Smooth muscle cell (in vitro differentiated cells): ENCODE data around the gene SRSF9. TPM values are rescaled to one million over a fixed set of nuclear protein-coding genes. Genes with fewer than 3 reads are reported as not detected.

Experiments
- DNase-seq: peaks from one replicate; lab custom pipeline; 2025; ENCODE audit not compliant: unreplicated experiment; lab: John Stamatoyannopoulos, UW
- H2AFZ ChIP-seq: fragments of 200-600 bp; sonication (generic); 2 replicates; pipeline ENCODE4 v1.6.0; 2016; ENCODE audit warnings: antibody characterized with exemption, low read depth, mild to moderate bottlenecking
- H3F3A ChIP-seq: fragments of 200-600 bp; sonication (generic); 2 replicates; pipeline ENCODE4 v1.6.0; 2017; ENCODE audit warnings: antibody characterized with exemption, low read depth
- H3K27ac ChIP-seq: fragments of 200-600 bp; sonication (generic); 2 replicates; pipeline ENCODE4 v1.5.1; 2016; ENCODE audit warnings: low read depth, mild to moderate bottlenecking
- H3K27me3 ChIP-seq: fragments of 200-600 bp; sonication (generic); 2 replicates; pipeline ENCODE4 v1.6.1; 2016; ENCODE audit warnings: low read depth, mild to moderate bottlenecking
- H3K36me3 ChIP-seq: fragments of 200-600 bp; sonication (generic); 2 replicates; pipeline ENCODE4 v1.5.1; 2016; ENCODE audit warnings: low read depth
- H3K4me1 ChIP-seq: fragments of 200-600 bp; sonication (generic); 2 replicates; pipeline ENCODE4 v1.5.1; 2016; ENCODE audit warnings: low read depth
- H3K4me2 ChIP-seq: fragments of 200-600 bp; sonication (generic); 2 replicates; pipeline ENCODE4 v1.6.0; 2016; ENCODE audit warnings: mild to moderate bottlenecking
- H3K4me3 ChIP-seq: fragments of 200-600 bp; sonication (generic); 2 replicates; pipeline ENCODE4 v1.5.1; 2016; ENCODE audit warnings: mild to moderate bottlenecking
- H3K79me2 ChIP-seq: fragments of 200-600 bp; sonication (generic); 2 replicates; pipeline ENCODE4 v1.6.0; 2016; ENCODE audit warnings: low read depth, mild to moderate bottlenecking
- H3K9ac ChIP-seq: fragments of 200-600 bp; sonication (generic); 2 replicates; pipeline ENCODE4 v1.6.0; 2016; ENCODE audit warnings: low read depth
- H3K9me3 ChIP-seq: fragments of 200-600 bp; sonication (generic); replicated peaks from 2 replicates; pipeline ENCODE4 v1.5.1; 2016; ENCODE audit warnings: low read depth
- H4K20me1 ChIP-seq: fragments of 200-600 bp; sonication (generic); 2 replicates; pipeline ENCODE4 v1.6.0; 2016; ENCODE audit warnings: low read depth
- CTCF ChIP-seq: fragments of 200-600 bp; sonication (generic); IDR thresholded peaks from 2 replicates; pipeline ENCODE4 v1.5.1; 2017; ENCODE audit warnings: borderline replicate concordance, mild to moderate bottlenecking, antibody characterized with exemption; ENCODE audit not compliant: insufficient read depth, poor library complexity, severe bottlenecking
- WGBS: methylation state at CpG from one replicate; pipeline ENCODE4 v1.1.7; 2016; ENCODE audit warnings: low lambda C conversion rate; 5-methylcytosine and 5-hydroxymethylcytosine counted together
- polyA plus RNA-seq: library from polyadenylated mRNA; unstranded; fragments of >200 nt; fragmentation: Nextera tagmentation; extraction: Ambion mirVana; gene quantifications from 2 replicates; pipeline ENCODE4 v1.2.1, GENCODE V29; 2016
- total RNA-seq: library from RNA; depleted of rRNA; stranded (reverse); fragments of >200 nt; gene quantifications from 2 replicates; pipeline ENCODE4 v1.2.3, GENCODE V29; 2014

The SRSF9 gene
- total and polyA plus RNA-seq, 2 experiments from 2014 or later, result 133 to 264 TPM

- peaks cover 35% of the 10 kb centered on the region for H3K79me2 ChIP-seq
- DNase-seq, result no peak
- TF ChIP-seq CTCF, result no peak
These were observed 25.7 kb upstream of the SRSF9 start for GRCh38 chr12:120495186-120495730.

GRCh38 chr12:120490833-120491512 lies 21.4 kb upstream of the SRSF9 start:
- TF ChIP-seq CTCF, result no peak
- WGBS, result 98% methylated on average over 2 of the region's 2 CpGs
- H3K27ac ChIP-seq, result no peak overlapping the region

More at GRCh38 chr12:120495186-120495730, 25.7 kb upstream of the SRSF9 start:
- Histone ChIP-seq H3K4me1 (peaks cover 24% of the 10 kb centered on the region), H3K27ac (peak overlapping the region; percentile 42), H3K4me3 (peak overlapping the region; percentile 86), H3K4me2 (peak overlapping the region; percentile 94), H3K36me3 (no peaks in the 10 kb centered on the region), H3K9ac (peak overlapping the region; percentile 65), H3F3A (peaks cover 12% of the 10 kb centered on the region), H4K20me1 (peaks cover 18% of the 10 kb centered on the region), H3K27me3 (no peaks in the 10 kb centered on the region), H3K9me3 (no peaks in the 10 kb centered on the region), H2AFZ (peak overlapping the region; percentile 69)
- 5% methylated on average over 17 of the region's 17 CpGs for WGBS

GRCh38 chr12:120490325-120490724 lies 20.8 kb upstream of the SRSF9 start:
- WGBS, result 89% methylated on average over 5 of the region's 5 CpGs

More at GRCh38 chr12:120490833-120491512, 21.4 kb upstream of the SRSF9 start:
- DNase-seq, result no peak
- peaks cover 12% of the 10 kb centered on the region for H3K79me2 ChIP-seq
- no peaks in the 10 kb centered on the region for H3F3A ChIP-seq
- H3K4me1 ChIP-seq, result peaks cover 10% of the 10 kb centered on the region
- H3K36me3 ChIP-seq, result no peaks in the 10 kb centered on the region
- no peak overlapping the region for H3K4me3 ChIP-seq
- no peak overlapping the region for H3K9ac ChIP-seq
- H3K27me3 ChIP-seq, result no peaks in the 10 kb centered on the region
- no peaks in the 10 kb centered on the region for H4K20me1 ChIP-seq
- no peaks in the 10 kb centered on the region for H3K9me3 ChIP-seq
- no peak overlapping the region for H2AFZ ChIP-seq
- no peak overlapping the region for H3K4me2 ChIP-seq

More at GRCh38 chr12:120490325-120490724, 20.8 kb upstream of the SRSF9 start:
- no peaks in the 10 kb centered on the region for H3K9me3 ChIP-seq
- no peak overlapping the region for H3K9ac ChIP-seq
- H4K20me1 ChIP-seq, result no peaks in the 10 kb centered on the region
- H3K4me3 ChIP-seq, result no peak overlapping the region
- H3K27ac ChIP-seq, result no peak overlapping the region
- H3K79me2 ChIP-seq, result peaks cover 14% of the 10 kb centered on the region
- H2AFZ ChIP-seq, result no peak overlapping the region
- H3K4me1 ChIP-seq, result peaks cover 8% of the 10 kb centered on the region
- H3K27me3 ChIP-seq, result no peaks in the 10 kb centered on the region
- H3F3A ChIP-seq, result no peaks in the 10 kb centered on the region
- TF ChIP-seq CTCF, result no peak
- no peaks in the 10 kb centered on the region for H3K36me3 ChIP-seq
- H3K4me2 ChIP-seq, result no peak overlapping the region
- no peak for DNase-seq
